ENCODE results near the gene TRIM44. TPM values are rescaled to one million over a fixed set of nuclear protein-coding genes. Genes with fewer than 3 reads are reported as not detected.
"Not testable (repeated sequence)": the region's sequence is repeated elsewhere in the genome, so short reads cannot be mapped to it uniquely, and the experiment has no call there.

Gene TRIM44
- total RNA-seq, 3 donors from 2014 or later, result 31.2 to 47.0 (median 33.1) TPM

- H3K4me3 ChIP-seq, result no peak overlapping the region
- H3K9me3 ChIP-seq, result no peaks in the 10 kb centered on the region
- no peak for TF ChIP-seq POLR2AphosphoS5 (IDR thresholded peaks at IDR 0.05)
- no peak for TF ChIP-seq CTCF (IDR thresholded peaks at IDR 0.05)
- TF ChIP-seq POLR2A (IDR thresholded peaks at IDR 0.05), result no peak
- no peaks in the 10 kb centered on the region for H3K36me3 ChIP-seq
- DNase-seq (ENCODE audit: low spot score in 2 of 2), result no peak
- no peaks in the 10 kb centered on the region for H3K27me3 ChIP-seq
- H3K27ac ChIP-seq, result no peak overlapping the region
- no peaks in the 10 kb centered on the region for H3K4me1 ChIP-seq
- intact Hi-C loops (cut with DNase I; ENCODE audit: low total_unique reads), result no loop called here
Observed at GRCh38 chr11:35763765-35764164, 101.2 kb downstream of the TRIM44 start.

GRCh38 chr11:35764417-35764816, 101.8 kb downstream of the TRIM44 start:
- no peaks in the 10 kb centered on the region for H3K27me3 ChIP-seq
- H3K4me1 ChIP-seq, result no peaks in the 10 kb centered on the region
- H3K36me3 ChIP-seq, result no peaks in the 10 kb centered on the region
- intact Hi-C loops (cut with DNase I; ENCODE audit: low total_unique reads), result no loop called here
- H3K4me3 ChIP-seq, result no peak overlapping the region
- no peak overlapping the region for H3K27ac ChIP-seq
- TF ChIP-seq POLR2A (IDR thresholded peaks at IDR 0.05) (no peak), CTCF (IDR thresholded peaks at IDR 0.05) (no peak), POLR2AphosphoS5 (IDR thresholded peaks at IDR 0.05) (no peak)
- no peaks in the 10 kb centered on the region for H3K9me3 ChIP-seq
- no peak for DNase-seq (ENCODE audit: low spot score in 2 of 2)

GRCh38 chr11:35765211-35765610, 102.6 kb downstream of the TRIM44 start:
- Histone ChIP-seq H3K27me3 (no peaks in the 10 kb centered on the region), H3K4me3 (no peak overlapping the region), H3K9me3 (no peaks in the 10 kb centered on the region), H3K4me1 (no peaks in the 10 kb centered on the region), H3K27ac (no peak overlapping the region), H3K36me3 (no peaks in the 10 kb centered on the region)
- TF ChIP-seq POLR2AphosphoS5 (IDR thresholded peaks at IDR 0.05) (no peak), POLR2A (IDR thresholded peaks at IDR 0.05) (no peak), CTCF (IDR thresholded peaks at IDR 0.05) (no peak)
- intact Hi-C loops (cut with DNase I; ENCODE audit: low total_unique reads), result no loop called here
- DNase-seq (ENCODE audit: low spot score in 2 of 2), result no peak

- intact Hi-C loops (cut with DNase I; ENCODE audit: low total_unique reads), result no loop called here
- no peak overlapping the region for H3K27ac ChIP-seq
- no peak for TF ChIP-seq CTCF (IDR thresholded peaks at IDR 0.05)
- TF ChIP-seq POLR2A (IDR thresholded peaks at IDR 0.05), result no peak
- TF ChIP-seq POLR2AphosphoS5 (IDR thresholded peaks at IDR 0.05), result no peak
- H3K4me1 ChIP-seq, result no peaks in the 10 kb centered on the region
- no peaks in the 10 kb centered on the region for H3K9me3 ChIP-seq
- no peaks in the 10 kb centered on the region for H3K36me3 ChIP-seq
- no peak overlapping the region for H3K4me3 ChIP-seq
- no peaks in the 10 kb centered on the region for H3K27me3 ChIP-seq
- no peak for DNase-seq (ENCODE audit: low spot score in 2 of 2)
Observed at GRCh38 chr11:35766651-35767050, 104.1 kb downstream of the TRIM44 start.

GRCh38 chr11:35770425-35770824, 107.8 kb downstream of the TRIM44 start:
- H3K27ac ChIP-seq; DNase-seq (ENCODE audit: low spot score in 2 of 2); H3K4me1 ChIP-seq; H3K36me3 ChIP-seq; H3K9me3 ChIP-seq; H3K27me3 ChIP-seq; H3K4me3 ChIP-seq; intact Hi-C loops (cut with DNase I; ENCODE audit: low total_unique reads): not testable (repeated sequence)

GRCh38 chr11:35771722-35772121, 109.1 kb downstream of the TRIM44 start:
- H3K4me1 ChIP-seq, result no peaks in the 10 kb centered on the region
- H3K36me3 ChIP-seq, result no peaks in the 10 kb centered on the region
- TF ChIP-seq POLR2AphosphoS5 (IDR thresholded peaks at IDR 0.05) (no peak), CTCF (IDR thresholded peaks at IDR 0.05) (no peak), POLR2A (IDR thresholded peaks at IDR 0.05) (no peak)
- no peak overlapping the region for H3K27ac ChIP-seq
- H3K4me3 ChIP-seq, result no peak overlapping the region
- intact Hi-C loops (cut with DNase I; ENCODE audit: low total_unique reads), result no loop called here
- H3K27me3 ChIP-seq, result no peaks in the 10 kb centered on the region
- H3K9me3 ChIP-seq, result no peaks in the 10 kb centered on the region
- DNase-seq (ENCODE audit: low spot score in 2 of 2), result no peak

GRCh38 chr11:35777241-35777640, 114.7 kb downstream of the TRIM44 start:
- DNase-seq (ENCODE audit: low spot score in 2 of 2); H3K27ac ChIP-seq; H3K4me3 ChIP-seq; intact Hi-C loops (cut with DNase I; ENCODE audit: low total_unique reads); H3K27me3 ChIP-seq; H3K9me3 ChIP-seq; H3K36me3 ChIP-seq; H3K4me1 ChIP-seq: not testable (repeated sequence)

GRCh38 chr11:35778943-35779342, 116.4 kb downstream of the TRIM44 start:
- intact Hi-C loops (cut with DNase I; ENCODE audit: low total_unique reads); H3K4me1 ChIP-seq; H3K4me3 ChIP-seq; H3K27ac ChIP-seq; H3K27me3 ChIP-seq; H3K36me3 ChIP-seq; H3K9me3 ChIP-seq; DNase-seq (ENCODE audit: low spot score in 2 of 2): not testable (repeated sequence)

Measured in breast epithelium (tissue), 4 donors.